ENCODE data around the gene ADARB1.

ADARB1 gene

DNA sequence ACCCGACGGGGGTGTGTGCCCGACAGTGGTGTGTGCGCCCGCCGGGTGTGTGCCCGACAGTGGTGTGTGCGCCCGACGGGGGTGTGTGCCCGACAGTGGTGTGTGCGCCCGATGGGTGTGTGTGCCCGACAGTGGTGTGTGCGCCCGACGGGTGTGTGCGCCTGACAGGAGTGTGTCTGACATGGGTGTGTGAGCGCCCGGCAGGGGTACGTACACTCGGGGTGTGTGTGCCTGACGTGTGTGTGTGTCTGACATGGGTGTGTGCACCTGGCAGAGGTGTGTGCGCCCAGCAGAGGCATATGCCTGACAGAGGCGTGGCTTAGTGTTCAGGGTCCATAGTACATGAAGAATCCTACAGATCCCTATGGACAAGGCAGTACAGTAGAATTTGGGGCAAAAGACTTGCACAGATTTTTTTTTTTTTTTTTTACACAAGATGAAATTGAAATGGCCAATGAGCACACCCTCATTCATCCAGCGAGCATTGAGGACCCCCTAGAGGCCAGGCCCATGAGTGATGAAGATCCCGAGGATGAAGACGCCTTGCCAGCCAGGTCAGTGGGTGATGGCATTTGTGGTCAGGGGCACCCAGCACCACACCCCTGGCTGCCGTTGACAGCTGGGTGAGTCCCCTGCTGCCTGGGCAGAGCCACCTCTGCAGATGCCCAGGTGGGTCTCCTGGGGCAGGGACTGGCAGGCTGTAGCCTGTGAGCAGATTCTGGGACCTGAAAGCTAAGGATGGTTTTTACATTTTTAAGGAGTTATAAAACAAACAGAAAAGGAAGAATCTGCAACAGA, 60.1 kb downstream of the ADARB1 start:
- DNase-seq (ENCODE audit: extremely low read depth, insufficient read length) = no peak
- no peaks in the 10 kb centered on the region; the same call in 1 of the 2 replicates for H3K27me3 ChIP-seq (replicated peaks; ENCODE audit: control insufficient read depth, insufficient read depth, low read length)
- TF ChIP-seq, protein P1, sequence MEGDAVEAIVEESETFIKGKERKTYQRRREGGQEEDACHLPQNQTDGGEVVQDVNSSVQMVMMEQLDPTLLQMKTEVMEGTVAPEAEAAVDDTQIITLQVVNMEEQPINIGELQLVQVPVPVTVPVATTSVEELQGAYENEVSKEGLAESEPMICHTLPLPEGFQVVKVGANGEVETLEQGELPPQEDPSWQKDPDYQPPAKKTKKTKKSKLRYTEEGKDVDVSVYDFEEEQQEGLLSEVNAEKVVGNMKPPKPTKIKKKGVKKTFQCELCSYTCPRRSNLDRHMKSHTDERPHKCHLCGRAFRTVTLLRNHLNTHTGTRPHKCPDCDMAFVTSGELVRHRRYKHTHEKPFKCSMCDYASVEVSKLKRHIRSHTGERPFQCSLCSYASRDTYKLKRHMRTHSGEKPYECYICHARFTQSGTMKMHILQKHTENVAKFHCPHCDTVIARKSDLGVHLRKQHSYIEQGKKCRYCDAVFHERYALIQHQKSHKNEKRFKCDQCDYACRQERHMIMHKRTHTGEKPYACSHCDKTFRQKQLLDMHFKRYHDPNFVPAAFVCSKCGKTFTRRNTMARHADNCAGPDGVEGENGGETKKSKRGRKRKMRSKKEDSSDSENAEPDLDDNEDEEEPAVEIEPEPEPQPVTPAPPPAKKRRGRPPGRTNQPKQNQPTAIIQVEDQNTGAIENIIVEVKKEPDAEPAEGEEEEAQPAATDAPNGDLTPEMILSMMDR (IDR thresholded peaks at IDR 0.05; ENCODE audit: insufficient read depth, low read length, poor library complexity, severe bottlenecking) = no peak
- no peak overlapping the region for H3K4me3 ChIP-seq (replicated peaks; ENCODE audit: low read depth, low read length)
- H3K36me3 ChIP-seq (ENCODE audit: control insufficient read depth, insufficient read depth, low read length) = no peaks in the 10 kb centered on the region

DNA sequence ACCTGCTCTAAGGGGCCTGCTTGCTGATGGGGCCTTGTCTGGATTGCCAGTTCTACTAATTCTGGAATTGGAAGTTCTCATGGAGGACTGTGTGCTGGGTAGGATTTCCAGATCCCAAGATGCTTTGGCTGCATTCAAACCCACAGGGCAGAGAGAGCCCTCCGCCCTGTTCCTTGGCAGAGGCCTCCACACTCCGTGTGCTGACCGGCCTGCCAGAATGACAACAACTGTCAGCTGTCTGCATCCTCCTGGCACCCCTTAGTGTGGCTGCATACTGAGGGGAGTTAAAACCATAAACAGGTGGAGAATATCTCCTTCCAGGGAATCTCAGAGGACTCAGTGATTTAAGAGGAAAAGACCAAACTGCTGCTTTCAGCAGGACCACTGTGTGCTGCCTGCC, 60.7 kb downstream of the ADARB1 start:
- no peak for DNase-seq (ENCODE audit: extremely low read depth, insufficient read length)
- Histone ChIP-seq H3K4me3 (replicated peaks; ENCODE audit: low read depth, low read length) (no peak overlapping the region), H3K36me3 (ENCODE audit: control insufficient read depth, insufficient read depth, low read length) (no peaks in the 10 kb centered on the region), H3K27me3 (replicated peaks; ENCODE audit: control insufficient read depth, insufficient read depth, low read length) (no peaks in the 10 kb centered on the region; the same call in 1 of the 2 replicates)
- TF ChIP-seq, protein P1 (IDR thresholded peaks at IDR 0.05; ENCODE audit: insufficient read depth, low read length, poor library complexity, severe bottlenecking) = no peak

DNA sequence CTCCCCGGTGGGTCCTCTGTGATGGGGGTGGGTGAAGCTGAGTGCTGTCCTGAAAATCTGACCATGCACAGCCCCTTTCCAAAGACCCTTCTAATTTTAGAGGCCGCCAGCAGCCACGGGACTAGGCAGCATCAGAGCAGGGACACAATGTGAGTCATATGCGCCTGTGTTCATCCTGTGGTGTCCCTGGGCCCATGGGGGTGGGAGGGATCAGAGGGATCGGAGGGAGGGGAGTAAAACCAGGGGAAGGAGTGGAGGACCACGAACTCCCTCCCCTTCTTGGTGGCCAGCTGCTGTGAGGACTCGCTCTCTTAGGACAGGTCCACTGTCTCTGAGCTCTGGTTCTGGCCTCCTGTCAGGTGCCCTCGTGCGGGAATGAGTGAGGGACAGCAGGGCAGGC, 61.5 kb downstream of the ADARB1 start:
- H3K36me3 ChIP-seq (ENCODE audit: control insufficient read depth, insufficient read depth, low read length) = no peaks in the 10 kb centered on the region
- TF ChIP-seq, protein P1 (IDR thresholded peaks at IDR 0.05; ENCODE audit: insufficient read depth, low read length, poor library complexity, severe bottlenecking) = no peak
- no peak for DNase-seq (ENCODE audit: extremely low read depth, insufficient read length)
- H3K27me3 ChIP-seq (replicated peaks; ENCODE audit: control insufficient read depth, insufficient read depth, low read length) = no peaks in the 10 kb centered on the region; the same call in 1 of the 2 replicates
- H3K4me3 ChIP-seq (replicated peaks; ENCODE audit: low read depth, low read length) = no peak overlapping the region

DNA sequence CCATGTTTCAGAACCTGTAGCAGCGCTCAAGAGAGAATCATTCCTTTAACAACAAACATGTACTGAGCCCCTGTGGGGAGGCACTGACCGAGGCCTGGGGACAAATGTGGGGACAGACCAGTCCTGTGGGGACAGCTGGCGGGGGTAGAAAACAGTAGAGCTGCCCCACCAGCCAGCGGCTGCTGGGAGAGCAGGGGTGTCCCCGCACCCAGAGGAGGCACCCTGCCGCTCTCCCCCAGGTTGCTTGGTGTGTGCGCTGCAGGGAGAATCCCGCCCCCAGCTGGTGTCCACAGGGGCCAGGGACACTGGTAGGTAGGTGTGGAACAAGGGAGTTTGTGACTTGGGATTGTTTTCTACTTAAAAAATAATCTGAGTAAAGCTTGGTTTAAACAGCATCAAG, 62.1 kb downstream of the ADARB1 start:
- no peaks in the 10 kb centered on the region; the same call in 1 of the 2 replicates for H3K27me3 ChIP-seq (replicated peaks; ENCODE audit: control insufficient read depth, insufficient read depth, low read length)
- H3K4me3 ChIP-seq (replicated peaks; ENCODE audit: low read depth, low read length) = no peak overlapping the region
- no peaks in the 10 kb centered on the region for H3K36me3 ChIP-seq (ENCODE audit: control insufficient read depth, insufficient read depth, low read length)
- TF ChIP-seq, protein P1 (IDR thresholded peaks at IDR 0.05; ENCODE audit: insufficient read depth, low read length, poor library complexity, severe bottlenecking) = no peak
- DNase-seq (ENCODE audit: extremely low read depth, insufficient read length) = no peak

DNA sequence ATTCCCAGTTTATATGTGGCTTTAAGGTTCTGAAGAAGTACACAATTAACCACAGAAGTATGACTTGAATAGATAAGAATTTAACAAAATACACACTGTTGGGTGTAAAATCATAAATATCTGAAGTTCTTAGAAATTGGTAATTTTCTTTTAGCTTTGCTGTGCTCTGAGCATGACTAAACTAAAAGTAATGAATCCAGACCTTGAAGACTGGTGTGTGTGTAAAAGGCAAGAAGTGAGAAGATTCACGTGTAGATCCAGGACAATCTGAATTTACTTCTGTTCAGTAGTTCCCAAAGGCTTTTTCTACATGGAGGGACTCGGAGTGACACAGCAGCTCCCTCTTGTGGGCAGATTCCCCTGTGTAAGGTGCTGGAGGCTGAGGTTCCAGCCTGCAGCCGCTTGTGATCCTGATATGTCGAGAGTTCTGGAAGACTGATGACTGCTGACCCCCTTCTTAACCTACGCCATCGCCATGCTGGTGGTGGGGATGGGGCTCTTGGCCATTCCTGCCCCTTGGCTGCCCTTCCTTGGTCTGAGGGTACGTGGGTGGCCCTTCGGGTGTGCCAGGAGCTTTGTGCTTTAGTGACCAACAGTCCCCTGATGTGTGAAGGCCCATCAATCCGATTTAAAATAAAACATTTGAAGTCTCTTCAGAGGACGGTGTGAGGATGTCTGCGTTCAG, 62.7 kb downstream of the ADARB1 start:
- no peaks in the 10 kb centered on the region; the same call in 1 of the 2 replicates for H3K27me3 ChIP-seq (replicated peaks; ENCODE audit: control insufficient read depth, insufficient read depth, low read length)
- TF ChIP-seq, protein P1 (IDR thresholded peaks at IDR 0.05; ENCODE audit: insufficient read depth, low read length, poor library complexity, severe bottlenecking) = peak; percentile 95
- no peaks in the 10 kb centered on the region for H3K36me3 ChIP-seq (ENCODE audit: control insufficient read depth, insufficient read depth, low read length)
- no peak for DNase-seq (ENCODE audit: extremely low read depth, insufficient read length)
- no peak overlapping the region for H3K4me3 ChIP-seq (replicated peaks; ENCODE audit: low read depth, low read length)
